ENCODE results near the gene BCAN. TPM values are rescaled to one million over a fixed set of nuclear protein-coding genes. Genes with fewer than 3 reads are reported as not detected.

BCAN gene
- total RNA-seq, 1 donor from 2014 or later = 2.0 TPM

GRCh38 chr1:156692925-156693847 is 51.3 kb downstream of the BCAN start:
- Histone ChIP-seq H3K27me3 (no peaks in the 10 kb centered on the region), H3K4me3 (no peak overlapping the region), H3K4me1 (peaks cover 57% of the 10 kb centered on the region), H3K36me3 (no peaks in the 10 kb centered on the region), H3K27ac (peak overlapping the region; percentile 52), H3K9me3 (no peaks in the 10 kb centered on the region)
- intact Hi-C loops (cut with DNase I) = no loop called here
- no peak for DNase-seq (ENCODE audit: extremely low spot score in 2 of 2)
- TF ChIP-seq CTCF (IDR thresholded peaks at IDR 0.05) = no peak
- TF ChIP-seq POLR2A (IDR thresholded peaks at IDR 0.05) = no peak
- no peak for TF ChIP-seq POLR2AphosphoS5 (IDR thresholded peaks at IDR 0.05; ENCODE audit: insufficient read depth in 1 of 2, low read depth in 1 of 2)

GRCh38 chr1:156693848-156694689 is 52.2 kb downstream of the BCAN start:
- no peaks in the 10 kb centered on the region for H3K36me3 ChIP-seq
- TF ChIP-seq POLR2A (IDR thresholded peaks at IDR 0.05) = no peak
- TF ChIP-seq POLR2AphosphoS5 (IDR thresholded peaks at IDR 0.05; ENCODE audit: insufficient read depth in 1 of 2, low read depth in 1 of 2) = no peak
- no peak for TF ChIP-seq CTCF (IDR thresholded peaks at IDR 0.05)
- DNase-seq (ENCODE audit: extremely low spot score in 2 of 2) = no peak
- intact Hi-C loops (cut with DNase I) = no loop called here
- peak overlapping the region; percentile 52 for H3K27ac ChIP-seq
- H3K27me3 ChIP-seq = no peaks in the 10 kb centered on the region
- no peaks in the 10 kb centered on the region for H3K9me3 ChIP-seq
- no peak overlapping the region for H3K4me3 ChIP-seq
- peaks cover 56% of the 10 kb centered on the region for H3K4me1 ChIP-seq

GRCh38 chr1:156694690-156694962 is 52.7 kb downstream of the BCAN start:
- H3K9me3 ChIP-seq = no peaks in the 10 kb centered on the region
- DNase-seq (ENCODE audit: extremely low spot score in 2 of 2) = no peak

GRCh38 chr1:156696755-156697154 is 54.8 kb downstream of the BCAN start:
- no peak for DNase-seq (ENCODE audit: extremely low spot score in 2 of 2)
- Histone ChIP-seq H3K4me3 (no peak overlapping the region), H3K27me3 (no peaks in the 10 kb centered on the region), H3K27ac (no peak overlapping the region), H3K4me1 (peaks cover 29% of the 10 kb centered on the region), H3K36me3 (no peaks in the 10 kb centered on the region), H3K9me3 (no peaks in the 10 kb centered on the region)
- intact Hi-C loops (cut with DNase I) = no loop called here
- TF ChIP-seq POLR2AphosphoS5 (IDR thresholded peaks at IDR 0.05; ENCODE audit: insufficient read depth in 1 of 2, low read depth in 1 of 2) = no peak
- no peak for TF ChIP-seq CTCF (IDR thresholded peaks at IDR 0.05)
- no peak for TF ChIP-seq POLR2A (IDR thresholded peaks at IDR 0.05)

More at GRCh38 chr1:156694690-156694962, 52.7 kb downstream of the BCAN start:
- Histone ChIP-seq H3K4me3 (no peak overlapping the region), H3K4me1 (peaks cover 51% of the 10 kb centered on the region), H3K27ac (peak overlapping the region; percentile 52), H3K27me3 (no peaks in the 10 kb centered on the region), H3K36me3 (no peaks in the 10 kb centered on the region)
- TF ChIP-seq POLR2A (IDR thresholded peaks at IDR 0.05) (no peak), POLR2AphosphoS5 (IDR thresholded peaks at IDR 0.05; ENCODE audit: insufficient read depth in 1 of 2, low read depth in 1 of 2) (no peak), CTCF (IDR thresholded peaks at IDR 0.05) (no peak)
- intact Hi-C loops (cut with DNase I) = no loop called here
